Ovary (tissue), 9 donors: ENCODE results near the gene AIFM1. TPM values are rescaled to one million over a fixed set of nuclear protein-coding genes. Genes with fewer than 3 reads are reported as not detected.

Experiments
- DNase-seq, 5 donors: peaks; one replicate each; pipeline ENCODE4 v3.0.0-alpha.2; 2019 to 2020
- H3K27ac ChIP-seq, 2 donors: fragments of 200-600 bp; one replicate each; pipeline versions ENCODE4 v1.5.1 to v1.8.0; 2019 to 2022
- H3K27me3 ChIP-seq: fragments of 200-600 bp; one replicate; pipeline ENCODE4 v1.8.0; 2022
- H3K36me3 ChIP-seq: fragments of 200-600 bp; sonication (generic); one replicate; pipeline ENCODE4 v1.5.1; 2019
- H3K4me1 ChIP-seq: one replicate; pipeline ENCODE4 v1.8.1; 2013; ENCODE audit warnings: mild to moderate bottlenecking, moderate library complexity; ENCODE audit not compliant: insufficient read depth
- H3K4me3 ChIP-seq: fragments of 200-600 bp; sonication (generic); one replicate; pipeline ENCODE4 v1.5.1; 2017
- H3K9me3 ChIP-seq, 2 donors: fragments of 200-600 bp in 1 of 2; sonication (generic) in 1 of 2; one replicate each; pipeline versions ENCODE4 v1.5.1 to v1.8.1; 2013 to 2019; ENCODE audit warnings: mild to moderate bottlenecking in 1 of 2, moderate library complexity in 1 of 2
- CTCF ChIP-seq, 3 donors: fragments of 450-650 bp in 2 of 3; fragments of 200-600 bp in 1 of 3; IDR thresholded peaks; one replicate each; pipeline versions ENCODE4 v1.5.1 to v1.8.0; 2016 to 2022; ENCODE audit warnings: antibody characterized with exemption in 3 of 3, mild to moderate bottlenecking in 1 of 3
- EP300 ChIP-seq: sonication (generic); formaldehyde crosslinking; IDR thresholded peaks from one replicate; pipeline ENCODE4 v1.6.1; 2017; ENCODE audit warnings: antibody characterized with exemption
- POLR2A ChIP-seq: fragments of 450-650 bp; IDR thresholded peaks from one replicate; pipeline ENCODE4 v1.6.1; 2017; ENCODE audit warnings: antibody characterized with exemption, mild to moderate bottlenecking, moderate library complexity
- WGBS, 3 donors: extraction: QIAGEN DNeasy Blood & Tissue Kit in 1 of 3; methylation state at CpG; one replicate each; pipeline versions ENCODE4 v1.1.5 to v1.1.7; 2013 to 2017; 5-methylcytosine and 5-hydroxymethylcytosine counted together
- intact Hi-C, 4 donors: fragments of 100-400 bp; cut with DNase I; formaldehyde crosslinking; loops; one replicate each; pipeline versions ENCODE4 v1.11.0 to v1.15.1; 2022 to 2023
- polyA plus RNA-seq, 2 donors: library from polyadenylated mRNA; stranded (reverse); fragments of 200-250 nt in 1 of 2; fragments of 350-450 nt in 1 of 2; fragmentation: Illumina TruSeq in 1 of 2; extraction: RNeasy Lipid Tissue Mini Kit (QIAGEN cat#74804) in 1 of 2; gene quantifications; one replicate each; pipeline ENCODE4 v1.2.3, GENCODE V29; 2013 to 2014
- total RNA-seq, 7 donors: library from RNA; depleted of rRNA in 2 of 7; stranded (reverse); fragments of >200 nt in 2 of 7; fragmentation: NEBNext Ultra II Directional in 3 of 7; extraction: Animal tissue kit (Norgen Biotek cat#: 25700) in 3 of 7; gene quantifications; one replicate each; pipeline versions ENCODE4 v1.1.0 to v1.2.4, GENCODE V29; 2016 to 2023
- donor health status: DM: no; HTN: no; CAD: no; lungs with moderate emphysema.
- donor health status: DM: no; HTN: no; CAD: no.
- donor health status: Bipolar disorder and iron deficiency.
- donor health status: DM: yes; HTN: yes; CAD: no.
- donor health status: DM: no; HTN: no; CAD: no.
- donor health status: DM: yes; HTN: yes; CAD: no.

The AIFM1 gene
- total and polyA plus RNA-seq, 9 donors = 5.2 to 51.4 (median 20.5) TPM

GRCh38 chrX:130097507-130098209, 68.0 kb downstream of the AIFM1 start:
- intact Hi-C loops = no loop called here
- no peak overlapping the region for H3K4me3 ChIP-seq
- H3K36me3 ChIP-seq = no peaks in the 10 kb centered on the region
- TF ChIP-seq CTCF (IDR thresholded peaks at IDR 0.05) (no peak), POLR2A (no peak), EP300 (no peak)
- WGBS, 3 donors = 69 to 75% (median 73%) methylated on average over 14 of the region's 14 CpGs
- H3K4me1 ChIP-seq = peaks cover 10% of the 10 kb centered on the region
- H3K27ac ChIP-seq = no peak overlapping the region
- DNase-seq = no peak
- no peaks in the 10 kb centered on the region for H3K9me3 ChIP-seq
- H3K27me3 ChIP-seq = no peaks in the 10 kb centered on the region

GRCh38 chrX:130095249-130096030, 70.2 kb downstream of the AIFM1 start:
- intact Hi-C loops = no loop called here
- DNase-seq = peak in 2 of 5 donors; percentile 44 to 52
- Histone ChIP-seq H3K27me3 (no peaks in the 10 kb centered on the region), H3K4me1 (peaks cover 10% of the 10 kb centered on the region), H3K36me3 (no peaks in the 10 kb centered on the region), H3K4me3 (no peak overlapping the region), H3K9me3 (no peaks in the 10 kb centered on the region), H3K27ac (peak overlapping the region in 1 of 2 donors; percentile 73)
- 44 to 60% (median 44%) methylated on average over 6 of the region's 6 CpGs for WGBS, 3 donors
- TF ChIP-seq EP300 (no peak), CTCF (IDR thresholded peaks at IDR 0.05) (no peak), POLR2A (no peak)

GRCh38 chrX:130094696-130095095, 70.9 kb downstream of the AIFM1 start:
- Histone ChIP-seq H3K27me3 (no peaks in the 10 kb centered on the region), H3K4me3 (no peak overlapping the region), H3K9me3 (no peaks in the 10 kb centered on the region), H3K4me1 (peaks cover 10% of the 10 kb centered on the region), H3K27ac (peak overlapping the region; percentile 45 to 73), H3K36me3 (no peaks in the 10 kb centered on the region)
- no peak for TF ChIP-seq POLR2A
- 44 to 58% (median 52%) methylated on average over 8 of the region's 8 CpGs for WGBS, 3 donors
- DNase-seq = peak in 2 of 5 donors; percentile 39 to 56
- intact Hi-C loops = no loop called here

GRCh38 chrX:130093271-130093670, 72.4 kb downstream of the AIFM1 start:
- H3K9me3 ChIP-seq = no peaks in the 10 kb centered on the region
- no peaks in the 10 kb centered on the region for H3K27me3 ChIP-seq
- H3K36me3 ChIP-seq = no peaks in the 10 kb centered on the region
- H3K4me1 ChIP-seq = peaks cover 8% of the 10 kb centered on the region
- TF ChIP-seq CTCF (IDR thresholded peaks at IDR 0.05) = no peak
- no peak for TF ChIP-seq POLR2A
- TF ChIP-seq EP300 = no peak
- no peak overlapping the region for H3K4me3 ChIP-seq
- no peak for DNase-seq
- 74 to 78% (median 75%) methylated on average over 2 of the region's 2 CpGs for WGBS, 3 donors
- no peak overlapping the region for H3K27ac ChIP-seq
- intact Hi-C loops = no loop called here
